Duodenal mucosa (tissue), 2 donors: ENCODE data around the gene LYRM1.
"Not testable (repeated sequence)": the region's sequence is repeated elsewhere in the genome, so short reads cannot be mapped to it uniquely, and the experiment has no call there.

Experiments
- H3K27ac ChIP-seq: one replicate; pipeline ENCODE4 v1.7.0; 2013; ENCODE audit warnings: low read depth, low read length
- H3K27me3 ChIP-seq, 2 donors: one replicate each; pipeline ENCODE4 v1.7.0; 2013; ENCODE audit warnings: low read length in 2 of 2, control low read depth in 1 of 2; ENCODE audit not compliant: insufficient read depth in 2 of 2, control insufficient read depth in 1 of 2
- H3K36me3 ChIP-seq, 2 donors: one replicate each; pipeline ENCODE4 v1.7.0; 2013; ENCODE audit warnings: low read length in 2 of 2, control low read depth in 1 of 2; ENCODE audit not compliant: insufficient read depth in 2 of 2, control insufficient read depth in 1 of 2
- H3K4me1 ChIP-seq, 2 donors: one replicate each; pipeline ENCODE4 v1.7.0; 2013; ENCODE audit warnings: low read length in 2 of 2, control low read depth in 1 of 2; ENCODE audit not compliant: insufficient read depth in 2 of 2, control insufficient read depth in 1 of 2
- H3K4me3 ChIP-seq, 2 donors: one replicate each; pipeline ENCODE4 v1.7.0; 2013; ENCODE audit warnings: low read length in 2 of 2, low read depth in 1 of 2
- H3K9ac ChIP-seq, 2 donors: one replicate each; pipeline ENCODE4 v1.7.0; 2013; ENCODE audit warnings: low read length in 2 of 2, low read depth in 1 of 2
- H3K9me3 ChIP-seq, 2 donors: one replicate each; pipeline ENCODE4 v1.7.0; 2013; ENCODE audit warnings: low read length in 2 of 2, control low read depth in 1 of 2; ENCODE audit not compliant: control insufficient read depth in 1 of 2

Gene LYRM1

GRCh38 chr16:20929676-20930364, 29.2 kb downstream of the LYRM1 start:
- H3K4me1 ChIP-seq, H3K4me3 ChIP-seq, H3K9ac ChIP-seq, H3K36me3 ChIP-seq, H3K27ac ChIP-seq, H3K27me3 ChIP-seq, H3K9me3 ChIP-seq: not testable (repeated sequence)

GRCh38 chr16:20930365-20930690, 29.8 kb downstream of the LYRM1 start:
- peaks cover 0 to 3% of the 10 kb centered on the region in 2 donors for H3K4me1 ChIP-seq
- H3K27ac ChIP-seq = no peak overlapping the region
- peaks cover 0 to 4% of the 10 kb centered on the region in 2 donors for H3K36me3 ChIP-seq
- no peak overlapping the region for H3K9ac ChIP-seq
- H3K9me3 ChIP-seq = no peaks in the 10 kb centered on the region
- no peaks in the 10 kb centered on the region for H3K27me3 ChIP-seq
- no peak overlapping the region for H3K4me3 ChIP-seq

GRCh38 chr16:20931066-20931600, 30.6 kb downstream of the LYRM1 start:
- Histone ChIP-seq H3K27ac (no peak overlapping the region), H3K36me3 (no peaks in the 10 kb centered on the region), H3K9me3 (no peaks in the 10 kb centered on the region), H3K27me3 (no peaks in the 10 kb centered on the region), H3K4me1 (peaks cover 0 to 3% of the 10 kb centered on the region in 2 donors), H3K4me3 (no peak overlapping the region), H3K9ac (no peak overlapping the region)

- H3K4me1 ChIP-seq = peaks cover 6 to 9% of the 10 kb centered on the region in 2 donors
- no peak overlapping the region for H3K9ac ChIP-seq
- H3K9me3 ChIP-seq = no peaks in the 10 kb centered on the region
- H3K27ac ChIP-seq = no peak overlapping the region
- H3K36me3 ChIP-seq = no peaks in the 10 kb centered on the region
- no peaks in the 10 kb centered on the region for H3K27me3 ChIP-seq
- no peak overlapping the region for H3K4me3 ChIP-seq
These were observed 33.0 kb downstream of the LYRM1 start for GRCh38 chr16:20933589-20933988.

GRCh38 chr16:20937736-20938135, 37.2 kb downstream of the LYRM1 start:
- H3K27ac ChIP-seq = no peak overlapping the region
- H3K9ac ChIP-seq = no peak overlapping the region
- H3K4me3 ChIP-seq = no peak overlapping the region
- H3K9me3 ChIP-seq = no peaks in the 10 kb centered on the region
- peaks cover 6 to 9% of the 10 kb centered on the region in 2 donors for H3K4me1 ChIP-seq
- H3K36me3 ChIP-seq = no peaks in the 10 kb centered on the region
- H3K27me3 ChIP-seq = no peaks in the 10 kb centered on the region

GRCh38 chr16:20938426-20938825, 37.9 kb downstream of the LYRM1 start:
- Histone ChIP-seq H3K36me3 (no peaks in the 10 kb centered on the region), H3K27me3 (no peaks in the 10 kb centered on the region), H3K9ac (no peak overlapping the region), H3K4me1 (peaks cover 6 to 9% of the 10 kb centered on the region in 2 donors), H3K9me3 (no peaks in the 10 kb centered on the region), H3K27ac (no peak overlapping the region), H3K4me3 (no peak overlapping the region)

- no peak overlapping the region for H3K27ac ChIP-seq
- H3K27me3 ChIP-seq = no peaks in the 10 kb centered on the region
- no peaks in the 10 kb centered on the region for H3K9me3 ChIP-seq
- H3K9ac ChIP-seq = no peak overlapping the region
- H3K4me1 ChIP-seq = peaks cover 6 to 9% of the 10 kb centered on the region in 2 donors
- no peaks in the 10 kb centered on the region for H3K36me3 ChIP-seq
- H3K4me3 ChIP-seq = no peak overlapping the region
These were observed 39.0 kb downstream of the LYRM1 start for GRCh38 chr16:20939611-20940010.

GRCh38 chr16:20940871-20941635, 40.5 kb downstream of the LYRM1 start:
- Histone ChIP-seq H3K36me3 (no peaks in the 10 kb centered on the region), H3K4me1 (peaks cover 6 to 9% of the 10 kb centered on the region in 2 donors), H3K9ac (no peak overlapping the region), H3K9me3 (no peaks in the 10 kb centered on the region), H3K4me3 (no peak overlapping the region), H3K27ac (no peak overlapping the region), H3K27me3 (no peaks in the 10 kb centered on the region)

- Histone ChIP-seq H3K27me3 (no peaks in the 10 kb centered on the region), H3K36me3 (no peaks in the 10 kb centered on the region), H3K27ac (no peak overlapping the region)
These were observed 41.0 kb downstream of the LYRM1 start for GRCh38 chr16:20941636-20941926.

GRCh38 chr16:20942256-20942655, 41.7 kb downstream of the LYRM1 start:
- Histone ChIP-seq H3K4me3 (no peak overlapping the region), H3K27ac (no peak overlapping the region), H3K27me3 (no peaks in the 10 kb centered on the region), H3K9me3 (no peaks in the 10 kb centered on the region), H3K4me1 (peaks cover 6 to 9% of the 10 kb centered on the region in 2 donors), H3K36me3 (no peaks in the 10 kb centered on the region), H3K9ac (no peak overlapping the region)

More at GRCh38 chr16:20941636-20941926, 41.0 kb downstream of the LYRM1 start:
- Histone ChIP-seq H3K9ac (no peak overlapping the region), H3K9me3 (no peaks in the 10 kb centered on the region), H3K4me1 (peaks cover 6 to 9% of the 10 kb centered on the region in 2 donors), H3K4me3 (no peak overlapping the region)
